GM19455 (cell line): ENCODE measurements around the gene CHD6.
"Not testable (repeated sequence)": the region's sequence is repeated elsewhere in the genome, so short reads cannot be mapped to it uniquely, and the experiment has no call there.

ENCODE experiments used
- ATAC-seq: cut with Tn5 transposase; IDR thresholded peaks from one replicate; pipeline ENCODE4 v1.9.1; 2021; ENCODE audit not compliant: unreplicated experiment

Gene CHD6

DNA sequence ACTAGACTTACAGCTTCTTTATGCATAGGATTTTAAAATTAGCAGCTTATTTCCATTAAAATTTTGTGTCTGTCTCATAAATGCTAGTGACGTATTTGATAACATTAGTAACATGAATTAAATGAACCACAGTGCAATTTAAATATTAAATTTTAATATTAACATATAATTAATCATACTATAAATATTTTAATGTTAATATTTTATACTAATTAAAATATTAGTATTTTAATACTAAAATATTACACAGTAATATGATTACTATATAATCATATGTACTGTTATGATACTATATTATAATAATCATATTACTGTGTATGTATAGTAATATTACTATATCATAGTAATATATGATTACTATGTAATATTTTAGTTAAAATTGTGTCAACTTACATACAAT is 73.7 kb downstream of the CHD6 start:
- ATAC-seq, result no peak

DNA sequence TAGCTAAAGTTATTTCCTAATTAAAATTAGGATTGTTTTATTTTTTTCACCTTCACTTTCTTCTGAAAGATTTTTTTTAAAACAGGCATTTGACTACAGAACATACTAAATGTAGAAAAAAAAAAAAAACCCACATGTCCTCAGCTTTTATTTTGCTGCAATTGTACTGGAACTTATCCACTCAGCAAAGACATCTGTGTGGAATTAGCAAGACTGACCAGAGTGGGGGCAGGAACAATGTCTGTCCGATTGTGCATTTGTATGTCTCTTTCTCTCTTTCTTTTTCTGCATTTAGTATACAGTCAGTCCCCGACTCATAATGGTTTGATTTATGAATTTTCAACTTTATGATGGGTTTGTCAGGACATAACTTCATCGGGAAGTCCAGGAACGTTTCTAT is 77.3 kb downstream of the CHD6 start:
- no peak for ATAC-seq

DNA sequence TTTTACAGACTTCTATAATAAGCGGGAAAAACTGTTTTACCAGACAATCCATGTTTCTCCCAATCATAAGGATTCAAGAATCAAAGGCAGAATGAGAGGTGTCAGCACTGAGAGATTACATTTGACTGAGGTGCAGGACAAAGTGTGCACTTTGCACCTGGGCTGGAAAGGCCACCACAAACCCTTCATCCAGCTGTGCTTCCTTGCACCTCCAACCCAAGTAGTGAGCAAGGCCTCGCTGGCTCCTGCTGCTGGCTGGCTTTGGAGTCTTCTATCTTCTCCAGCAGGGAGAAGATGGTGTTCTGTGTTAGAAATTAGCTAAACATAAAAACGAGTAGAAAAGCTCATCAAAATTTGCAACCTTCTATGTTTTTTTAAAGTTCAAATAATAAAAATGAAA is 77.7 kb downstream of the CHD6 start:
- no peak for ATAC-seq

DNA sequence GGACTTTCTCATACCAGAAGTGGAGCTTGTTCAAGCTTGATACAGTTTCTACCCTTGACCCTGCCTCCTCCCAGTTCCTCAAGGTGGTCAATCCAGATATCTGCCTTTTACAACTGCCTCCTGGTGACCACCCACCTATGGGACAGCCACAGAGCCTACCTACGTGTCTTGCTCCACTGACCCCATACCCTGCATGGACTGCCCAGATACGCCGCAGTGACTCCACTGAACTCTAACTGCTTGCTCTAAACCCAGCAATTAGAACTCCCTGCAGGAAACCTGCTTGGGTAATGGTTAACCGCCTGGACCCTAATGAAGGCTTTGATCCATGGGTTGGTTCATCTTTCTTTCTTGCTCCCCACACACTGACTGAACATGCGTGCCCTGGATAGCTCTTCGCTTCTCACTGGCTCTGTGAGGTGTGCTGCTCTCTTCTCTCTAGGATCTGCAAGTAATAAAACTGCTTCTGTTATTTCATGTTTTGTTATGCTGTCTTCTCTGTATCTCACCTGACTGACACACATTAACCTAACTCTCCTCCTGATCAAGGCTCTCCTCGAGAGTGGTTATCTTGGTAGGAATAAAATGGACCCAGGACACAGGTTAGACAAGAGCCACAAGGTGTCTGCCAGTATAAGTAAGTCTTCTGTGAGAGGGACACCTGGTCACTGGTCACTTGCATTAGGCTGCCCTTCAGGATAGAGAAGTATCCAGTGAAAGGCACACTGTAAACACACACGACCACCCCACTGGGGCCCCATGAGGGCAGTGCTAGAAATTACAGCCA is 79.2 kb downstream of the CHD6 start:
- no peak for ATAC-seq

DNA sequence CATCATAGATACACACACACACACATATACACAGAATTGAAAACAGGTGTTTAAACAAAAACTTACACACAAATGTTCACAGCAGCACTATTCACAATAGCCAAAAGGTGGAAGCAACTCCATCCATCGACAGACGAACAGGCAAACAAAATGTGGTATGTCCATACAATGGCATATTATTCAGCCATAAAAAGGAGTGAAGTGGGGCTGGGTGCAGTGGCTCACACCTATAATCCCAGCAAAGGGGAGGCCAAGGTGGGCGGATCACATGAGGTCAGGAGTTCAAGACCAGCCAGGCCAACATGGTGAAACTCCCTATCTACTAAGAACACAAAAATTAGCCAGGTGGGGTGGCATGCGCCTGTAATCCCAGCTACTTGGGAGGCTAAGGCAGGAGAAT is 80.3 kb downstream of the CHD6 start:
- no peak for ATAC-seq

DNA sequence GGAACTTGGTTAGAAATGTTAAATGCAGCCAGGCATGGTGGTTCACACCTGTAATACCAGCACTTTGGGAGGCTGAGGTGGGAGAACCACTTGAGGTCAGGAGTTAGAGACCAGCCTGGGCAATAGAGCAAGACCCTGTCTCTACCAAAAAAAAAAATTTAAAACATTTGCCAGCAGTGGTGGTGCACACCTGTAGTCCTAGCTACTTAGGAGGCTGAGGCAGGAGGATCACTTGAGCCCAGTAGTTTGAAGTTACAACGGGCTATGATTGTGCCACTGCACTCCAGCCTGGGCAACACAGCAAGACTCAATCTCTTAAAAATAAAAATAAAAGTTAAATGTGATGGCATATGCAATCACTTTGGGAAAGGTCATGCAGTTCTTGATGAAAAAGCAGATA is 82.6 kb downstream of the CHD6 start:
- not testable (repeated sequence) for ATAC-seq

DNA sequence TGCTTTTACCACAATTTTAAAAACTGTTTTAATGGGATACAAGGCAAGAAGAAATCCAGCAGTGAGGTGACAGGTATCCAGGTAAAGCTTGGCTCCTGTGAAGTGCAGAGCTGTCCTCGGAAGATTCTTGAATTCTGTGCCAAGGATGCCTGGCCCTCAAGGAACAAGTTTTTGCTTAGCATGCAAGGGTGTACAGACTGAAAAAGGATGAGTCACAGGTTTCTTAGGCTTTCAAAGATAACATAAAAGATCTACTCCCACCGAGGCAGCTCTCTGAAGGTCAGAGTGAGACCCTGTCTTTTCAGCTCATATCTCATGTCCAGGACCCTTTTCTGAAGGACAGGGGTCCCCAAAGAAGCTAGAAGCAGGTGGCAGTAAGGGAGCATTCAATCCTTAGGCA is 83.3 kb downstream of the CHD6 start:
- no peak for ATAC-seq

DNA sequence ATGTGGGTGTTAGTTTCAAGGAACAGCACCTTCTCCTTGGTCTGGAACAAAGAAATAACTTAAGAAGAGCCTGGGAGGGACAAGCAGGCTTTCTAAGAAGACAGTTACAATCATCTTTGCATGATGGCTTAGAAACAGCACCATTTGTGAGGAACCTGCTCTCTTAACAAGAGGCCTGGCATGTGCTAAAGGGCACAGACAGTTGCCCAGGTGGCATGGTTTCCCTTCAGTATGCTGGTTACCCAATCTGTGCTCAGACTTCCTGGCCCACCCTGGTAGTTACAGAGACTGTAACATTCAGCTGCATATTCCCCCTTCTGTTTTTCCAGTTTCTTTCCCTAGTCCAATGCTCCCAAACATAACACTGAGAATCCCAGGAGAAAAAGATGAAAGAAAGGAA is 84.0 kb downstream of the CHD6 start:
- ATAC-seq, result no peak

DNA sequence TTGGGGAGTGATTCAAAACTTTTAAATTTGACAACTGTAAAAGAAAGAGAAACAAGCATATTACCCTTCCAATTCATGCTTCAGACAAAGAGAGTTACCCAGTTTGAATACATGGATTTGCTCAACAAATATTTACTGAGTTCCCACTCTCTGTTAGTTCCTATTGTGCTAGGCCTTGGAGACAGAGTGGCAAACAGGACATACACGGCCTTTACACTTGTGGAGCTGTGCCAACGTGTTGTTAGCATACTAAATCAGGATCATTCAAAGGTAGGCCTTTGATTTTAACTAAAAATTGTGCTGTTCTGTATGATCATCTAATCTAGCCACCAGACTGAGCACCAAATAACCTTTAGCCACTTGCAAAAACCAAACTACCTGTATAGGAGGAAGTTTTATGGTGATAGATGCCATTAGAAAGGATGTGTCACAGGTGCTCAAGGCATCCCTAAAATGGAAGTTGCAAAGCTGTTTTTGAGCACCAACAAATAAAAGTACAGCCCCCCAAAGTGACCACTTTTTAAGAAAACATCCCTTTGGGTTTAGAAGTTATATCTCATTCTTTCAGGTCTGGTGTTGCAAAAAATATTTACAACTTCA is 84.5 kb downstream of the CHD6 start:
- ATAC-seq, result no peak

DNA sequence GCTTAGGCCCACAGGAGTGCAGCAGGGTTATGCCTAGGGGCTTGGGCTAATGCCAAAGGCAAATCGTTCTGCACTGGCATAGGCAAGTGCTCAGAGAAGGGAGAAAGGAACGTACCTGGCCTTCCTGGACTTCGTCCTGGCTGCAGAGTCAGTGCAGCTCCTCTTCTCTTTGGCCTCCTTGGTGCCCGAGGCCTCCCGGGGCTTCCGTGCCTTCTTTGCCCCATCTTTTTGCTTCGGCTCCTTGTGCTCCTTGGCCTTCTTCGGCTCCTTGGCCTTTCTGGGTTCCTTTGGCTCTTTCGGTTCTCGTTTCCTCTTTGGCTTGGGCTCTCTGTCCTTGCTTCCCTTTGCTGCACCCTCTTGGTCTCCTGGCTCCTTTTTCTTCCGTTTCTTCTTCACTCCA is 85.2 kb downstream of the CHD6 start:
- no peak for ATAC-seq

DNA sequence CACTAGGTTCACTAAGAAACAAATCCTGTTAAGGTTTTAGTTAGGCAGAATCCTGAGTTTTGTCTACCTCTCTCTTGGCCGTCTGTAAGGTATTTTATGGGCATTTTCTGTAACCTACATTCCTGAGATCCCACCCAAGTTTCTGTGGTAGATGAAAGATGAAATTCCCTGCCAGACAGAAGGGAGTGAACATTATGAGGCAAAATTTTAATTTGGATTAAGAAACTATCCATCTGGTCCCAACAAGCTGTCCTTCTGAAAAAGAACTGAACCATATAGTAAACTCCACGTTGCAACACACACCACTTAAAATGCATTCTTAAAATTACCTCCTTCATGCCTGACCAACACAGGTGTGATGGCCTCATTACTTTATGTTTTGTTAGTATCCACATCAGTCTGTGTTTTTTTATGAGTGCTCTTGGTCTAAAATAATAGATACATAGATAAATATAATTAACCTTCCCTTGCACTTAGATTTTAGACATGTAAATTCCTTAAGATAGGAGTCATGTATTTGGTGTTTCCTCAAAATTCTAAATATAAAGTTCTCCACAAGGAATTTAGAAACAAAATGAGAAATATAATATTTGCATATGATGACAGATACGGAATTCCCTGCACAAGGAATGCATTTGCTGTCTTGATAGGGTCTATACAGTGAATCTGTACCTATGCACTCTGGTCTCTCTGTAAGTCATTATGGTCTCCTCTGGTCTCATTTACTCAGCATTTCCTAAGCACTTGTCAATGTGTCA is 86.5 kb downstream of the CHD6 start:
- no peak for ATAC-seq

DNA sequence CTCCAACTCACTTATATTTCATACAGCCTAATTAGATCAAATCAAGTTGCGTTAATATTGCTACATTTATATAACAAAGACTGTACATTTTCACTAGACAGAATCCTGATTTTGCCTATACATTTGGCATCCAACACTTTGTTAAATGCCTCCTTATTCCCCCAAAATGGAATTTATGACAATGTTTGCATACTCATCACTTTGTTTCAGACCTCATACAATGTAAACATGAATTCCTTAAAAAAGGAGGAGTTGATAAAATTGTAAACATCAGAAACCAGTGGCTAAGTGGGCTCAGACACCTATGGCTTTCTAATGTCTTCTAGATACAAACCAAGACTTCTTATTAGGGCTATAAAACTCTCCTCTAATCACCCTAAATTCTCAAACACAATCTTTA is 87.3 kb downstream of the CHD6 start:
- no peak for ATAC-seq

DNA sequence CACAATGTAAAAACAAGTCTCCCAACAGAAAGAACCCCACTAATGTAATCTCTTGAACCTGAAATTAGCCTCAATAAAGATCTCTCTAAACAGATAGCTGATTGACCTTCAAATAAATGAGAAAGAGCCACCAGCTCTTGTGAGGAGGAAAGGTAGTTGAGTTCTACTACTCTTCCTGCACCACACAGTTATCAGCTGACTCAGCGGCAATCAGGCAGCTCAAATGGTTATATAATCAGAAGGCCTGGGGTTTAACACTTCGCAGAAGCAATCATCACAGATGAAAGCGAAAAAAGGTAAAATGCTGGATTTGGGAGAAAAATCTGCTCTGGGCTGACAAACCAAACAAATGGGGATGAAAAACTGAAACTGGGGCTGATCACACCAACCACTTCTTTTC is 91.8 kb downstream of the CHD6 start:
- no peak for ATAC-seq

DNA sequence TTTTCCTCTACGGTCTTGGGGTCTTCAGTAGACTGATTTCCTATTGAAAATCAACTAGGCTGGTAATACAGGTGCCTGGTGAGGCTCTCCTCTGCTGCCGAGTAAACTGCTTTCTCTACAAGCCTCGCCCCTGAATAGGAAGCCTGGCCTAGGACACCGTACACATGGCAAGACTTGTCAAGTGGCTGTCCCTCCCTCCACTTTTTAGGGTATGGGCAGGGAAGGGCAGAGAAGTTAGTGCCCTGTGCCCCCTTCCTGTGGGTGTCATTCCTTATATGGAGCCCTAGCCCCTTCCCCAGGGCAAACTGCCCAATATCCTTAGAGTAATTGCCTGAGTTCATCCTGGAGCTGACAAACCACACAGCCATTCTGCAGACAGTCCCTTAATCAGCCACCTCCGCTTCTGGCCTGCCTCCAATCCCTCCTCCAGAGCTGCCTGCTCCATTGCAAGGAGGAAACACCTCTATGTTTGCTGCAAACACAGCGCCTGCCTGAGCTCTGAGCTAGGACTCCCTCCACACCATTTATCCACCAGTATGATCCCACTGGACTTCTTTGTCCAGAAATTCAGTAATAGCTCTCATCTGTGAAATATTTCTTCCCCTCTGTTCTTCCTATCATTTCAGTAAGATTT is 93.1 kb downstream of the CHD6 start:
- ATAC-seq, result no peak

DNA sequence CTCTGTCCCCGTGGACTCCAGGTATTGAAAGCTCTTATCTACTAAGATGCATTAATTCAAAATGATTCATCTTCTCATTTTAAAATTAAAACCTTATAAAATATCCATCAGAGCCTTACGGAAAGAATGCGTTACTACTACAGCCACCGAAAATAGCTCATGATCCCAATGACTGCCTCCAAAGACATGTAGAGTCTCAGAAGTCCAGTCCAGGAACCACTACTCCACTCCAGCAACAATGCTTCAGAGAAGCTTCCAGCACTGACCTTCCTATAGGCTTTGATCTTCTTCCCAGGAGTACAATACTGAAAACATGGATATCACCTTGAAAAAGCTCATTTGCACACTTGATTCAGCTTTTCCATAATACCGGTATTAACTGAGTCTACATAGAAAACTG is 94.3 kb downstream of the CHD6 start:
- no peak for ATAC-seq

DNA sequence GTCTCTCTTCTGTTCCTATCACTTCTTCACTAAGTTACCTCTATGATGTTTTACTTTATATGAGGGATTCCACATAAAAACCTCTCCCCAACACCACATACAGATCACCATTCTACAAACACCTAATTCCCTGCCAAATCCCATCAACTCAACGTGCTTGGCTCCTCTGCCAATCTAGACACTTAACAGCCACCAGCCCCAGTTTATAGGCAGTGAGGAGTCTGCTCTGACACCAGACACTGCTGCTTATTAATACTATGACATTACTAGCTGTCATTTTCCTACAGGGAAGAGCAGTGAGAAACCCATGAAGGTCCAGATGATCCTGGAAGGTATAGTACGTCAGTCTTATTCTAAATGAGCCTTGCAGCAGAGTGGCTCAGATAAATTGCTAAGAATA is 104.3 kb downstream of the CHD6 start:
- no peak for ATAC-seq

DNA sequence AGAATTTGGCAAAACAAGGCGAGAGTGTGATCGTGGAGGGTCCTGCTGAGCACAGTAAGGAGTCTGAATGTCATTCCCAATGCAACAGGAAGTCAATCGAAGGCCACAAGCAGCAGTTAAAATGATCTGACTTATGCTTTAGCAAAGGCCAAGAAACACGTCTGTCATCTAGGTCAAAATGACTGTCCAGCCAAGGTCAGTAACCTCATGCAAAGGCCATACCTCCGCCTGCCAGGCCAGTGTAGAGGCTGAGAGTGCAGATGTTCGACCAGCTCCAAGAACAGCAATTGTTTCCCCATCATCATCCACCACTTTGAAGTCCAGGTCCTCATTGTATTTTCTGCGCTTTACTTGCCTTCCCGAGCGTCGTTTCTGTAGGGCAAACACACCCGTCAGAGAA is 105.6 kb downstream of the CHD6 start:
- no peak for ATAC-seq

DNA sequence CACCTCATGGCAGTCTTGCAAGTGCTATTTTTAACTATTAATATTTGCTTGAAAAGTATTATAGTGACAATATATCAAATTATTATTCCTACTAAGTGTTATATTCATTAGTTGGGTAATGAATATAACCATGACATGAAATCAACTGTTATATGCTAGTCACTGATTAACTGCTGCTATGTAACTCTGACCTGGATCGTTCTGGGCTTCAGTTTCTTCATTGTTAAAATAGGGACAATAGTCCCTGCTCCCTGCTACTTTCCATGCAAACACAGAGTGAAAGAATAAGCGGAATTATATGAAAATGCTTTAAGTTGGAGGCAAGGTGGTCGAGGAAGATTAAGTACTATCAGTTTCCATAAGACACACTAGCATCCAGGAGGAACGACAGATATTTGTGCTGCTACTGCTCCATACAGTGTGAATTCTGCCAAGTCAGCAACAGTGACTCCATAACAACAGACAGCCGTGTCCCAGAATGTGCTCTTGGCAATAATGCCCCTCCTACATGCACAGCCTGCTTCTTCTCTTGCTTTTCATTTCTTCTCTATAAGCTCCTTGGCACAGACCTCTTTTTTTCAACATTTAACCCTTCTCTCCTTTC is 107.2 kb downstream of the CHD6 start:
- ATAC-seq, result no peak

DNA sequence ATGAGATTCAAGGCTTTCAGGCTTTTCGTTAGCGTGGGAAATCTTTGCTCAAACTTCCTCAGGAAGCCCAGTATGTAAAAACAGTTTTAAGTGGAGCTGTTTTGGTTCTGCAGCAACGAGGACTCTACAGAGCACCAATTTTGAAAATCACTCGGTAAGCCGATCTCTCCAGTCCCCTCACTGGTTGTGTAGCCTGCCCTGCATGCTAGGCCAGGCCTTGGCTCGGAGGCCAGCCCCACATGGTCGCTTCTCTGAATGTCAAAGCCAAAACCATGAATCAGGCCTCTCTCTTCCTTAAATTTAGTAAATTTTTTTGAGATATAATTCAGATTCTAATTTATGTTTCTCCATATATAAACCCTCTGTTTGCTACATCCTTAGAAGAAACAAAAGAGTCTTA is 108.0 kb downstream of the CHD6 start:
- no peak for ATAC-seq

DNA sequence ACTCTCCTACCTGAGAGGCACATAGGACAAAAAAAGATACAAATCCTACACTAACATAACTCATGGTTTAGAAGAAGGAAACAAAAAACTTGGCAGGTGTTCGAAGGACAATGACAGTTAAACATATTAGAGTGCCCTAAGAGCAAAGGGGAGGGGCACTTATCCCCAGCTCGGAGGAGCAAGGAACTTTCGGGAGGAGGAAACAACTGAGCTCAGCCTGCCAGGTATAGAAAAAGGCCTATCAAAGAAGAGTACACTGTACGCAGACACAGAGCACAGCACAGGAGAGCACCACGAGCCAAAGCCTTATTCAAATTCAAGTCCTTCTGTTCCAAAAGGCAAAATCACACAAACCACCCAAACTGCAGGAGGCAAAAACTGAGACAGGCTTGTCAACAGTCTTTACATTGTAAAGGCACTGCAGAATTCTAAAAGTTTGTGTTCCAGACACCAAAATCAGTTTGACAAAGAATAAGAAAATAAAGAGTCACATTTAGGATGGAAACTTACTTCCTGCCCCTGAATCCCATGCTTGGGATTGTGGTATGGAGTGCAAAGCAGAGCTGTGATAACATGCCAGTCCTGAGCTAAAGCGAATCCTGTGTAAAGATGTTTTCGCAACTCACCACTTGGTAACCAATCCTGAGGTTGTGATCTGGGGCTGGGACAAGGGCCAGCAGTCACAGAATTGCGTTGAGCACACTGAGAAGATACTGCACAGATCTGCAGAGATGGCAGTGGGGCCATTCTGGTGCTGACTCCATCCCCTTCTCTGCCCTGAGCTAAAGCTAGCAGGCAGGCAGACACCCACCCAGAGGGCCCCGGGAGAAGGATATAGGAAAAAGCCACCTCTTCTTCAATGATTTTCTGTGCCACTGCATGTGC is 108.6 kb downstream of the CHD6 start:
- no peak for ATAC-seq
